ENCODE data around the gene DENND1A.

Gene DENND1A

DNA sequence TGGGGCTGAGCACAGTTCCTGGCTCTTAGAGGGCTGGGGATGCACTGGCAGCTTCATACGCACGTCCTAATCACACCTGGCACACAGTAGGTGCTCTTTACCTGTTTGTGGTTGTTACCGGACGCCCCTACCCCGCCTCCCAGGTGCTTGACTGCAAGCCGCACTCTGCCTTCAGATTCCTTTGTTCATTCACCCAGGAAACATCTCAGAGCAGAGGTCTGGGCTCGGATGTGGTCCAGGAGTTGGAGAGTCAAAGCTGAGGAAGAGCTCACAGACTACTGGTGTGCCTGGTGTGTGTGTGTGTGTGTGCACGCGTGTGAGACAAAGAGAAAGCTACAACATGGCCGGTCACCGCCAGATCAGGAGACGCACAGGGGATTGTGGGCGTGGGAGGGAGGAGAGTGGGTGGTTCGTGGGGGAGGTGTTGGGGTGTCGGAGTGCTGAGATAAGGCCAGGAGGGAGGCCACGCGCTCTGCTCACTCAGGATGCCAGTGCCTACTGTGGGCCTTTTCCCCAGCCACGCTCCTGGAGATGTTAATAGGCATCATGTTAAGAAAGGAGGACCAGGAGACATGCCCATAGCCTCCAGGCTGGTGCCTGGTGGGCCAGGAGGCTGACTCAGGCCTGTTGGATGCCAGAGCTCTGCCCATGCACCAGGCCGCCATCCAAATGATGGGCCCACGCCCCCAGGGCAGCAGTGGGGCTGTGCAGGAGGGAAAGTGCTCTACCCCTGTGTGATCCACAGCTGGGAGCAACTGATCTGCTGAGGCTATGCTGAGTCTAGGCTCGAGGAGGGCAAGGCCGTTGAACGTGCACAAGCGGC is 534.0 kb downstream of the DENND1A start:
- TF ChIP-seq FOXA1 (IDR thresholded peaks at IDR 0.05) (no peak), ZNF384 (IDR thresholded peaks at IDR 0.05) (no peak), SUZ12 (IDR thresholded peaks at IDR 0.05) (no peak), CTBP1 (IDR thresholded peaks at IDR 0.05; ENCODE audit: borderline replicate concordance) (no peak), HDGF (IDR thresholded peaks at IDR 0.05; ENCODE audit: borderline replicate concordance) (no peak), ELF4 (IDR thresholded peaks at IDR 0.05) (no peak), NFRKB (IDR thresholded peaks at IDR 0.05) (no peak), BHLHE40 (IDR thresholded peaks at IDR 0.05; ENCODE audit: borderline replicate concordance) (no peak), FOXK2 (IDR thresholded peaks at IDR 0.05) (no peak), TARDBP (IDR thresholded peaks at IDR 0.05) (no peak), LEF1 (IDR thresholded peaks at IDR 0.05; ENCODE audit: borderline replicate concordance) (no peak), ARNT (IDR thresholded peaks at IDR 0.05) (no peak), L3MBTL2 (conservative IDR thresholded peaks at IDR 0.05) (no peak), SP1 (IDR thresholded peaks at IDR 0.05) (no peak), FOXM1 (IDR thresholded peaks at IDR 0.05; ENCODE audit: borderline replicate concordance) (no peak)
- TF ChIP-seq, protein P1, sequence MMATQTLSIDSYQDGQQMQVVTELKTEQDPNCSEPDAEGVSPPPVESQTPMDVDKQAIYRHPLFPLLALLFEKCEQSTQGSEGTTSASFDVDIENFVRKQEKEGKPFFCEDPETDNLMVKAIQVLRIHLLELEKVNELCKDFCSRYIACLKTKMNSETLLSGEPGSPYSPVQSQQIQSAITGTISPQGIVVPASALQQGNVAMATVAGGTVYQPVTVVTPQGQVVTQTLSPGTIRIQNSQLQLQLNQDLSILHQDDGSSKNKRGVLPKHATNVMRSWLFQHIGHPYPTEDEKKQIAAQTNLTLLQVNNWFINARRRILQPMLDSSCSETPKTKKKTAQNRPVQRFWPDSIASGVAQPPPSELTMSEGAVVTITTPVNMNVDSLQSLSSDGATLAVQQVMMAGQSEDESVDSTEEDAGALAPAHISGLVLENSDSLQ (IDR thresholded peaks at IDR 0.05) = no peak
- DNase-seq (ENCODE audit: extremely low spot score) = no peak
- ChIA-PET CTCF (interaction anchor here (0.6 kb wide), 2 partner anchors 41 to 1571 kb away, joined by 3 read pairs; no protein-coding TSS in a partner anchor), POLR2A (no interaction called here)

DNA sequence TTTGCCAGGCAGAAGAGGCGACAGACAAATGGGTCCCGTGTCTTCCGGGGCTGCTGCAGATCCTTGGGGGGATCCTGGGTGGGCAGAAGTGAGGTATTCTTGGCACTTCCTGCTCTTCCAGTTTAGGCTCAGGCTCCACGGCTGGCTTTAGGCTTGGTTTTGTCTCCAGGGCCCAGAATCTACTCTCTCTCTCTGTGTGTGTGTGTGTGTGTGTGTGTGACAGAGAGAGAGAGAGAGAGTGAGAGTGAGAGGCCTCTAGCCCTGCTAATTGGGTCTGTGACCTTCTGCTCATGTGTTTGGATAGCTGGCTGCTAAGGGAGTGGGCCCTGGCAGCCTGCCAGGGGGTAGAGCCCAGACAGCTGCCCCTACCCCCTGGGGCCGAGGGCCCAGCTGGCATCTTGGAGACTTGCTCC is 534.6 kb downstream of the DENND1A start:
- TF ChIP-seq SUZ12 (IDR thresholded peaks at IDR 0.05) (no peak), BHLHE40 (IDR thresholded peaks at IDR 0.05; ENCODE audit: borderline replicate concordance) (no peak), CTBP1 (IDR thresholded peaks at IDR 0.05; ENCODE audit: borderline replicate concordance) (no peak), FOXM1 (IDR thresholded peaks at IDR 0.05; ENCODE audit: borderline replicate concordance) (no peak), ELF4 (IDR thresholded peaks at IDR 0.05) (no peak), ZNF384 (IDR thresholded peaks at IDR 0.05) (no peak), FOXK2 (IDR thresholded peaks at IDR 0.05) (no peak)
- TF ChIP-seq, protein P1 (IDR thresholded peaks at IDR 0.05) = no peak
- ChIA-PET POLR2A (no interaction called here), CTCF (interaction anchor here (0.6 kb wide), 1 partner anchor 40 kb away, joined by 3 read pairs; no protein-coding TSS in a partner anchor)
- DNase-seq (ENCODE audit: extremely low spot score) = no peak

DNA sequence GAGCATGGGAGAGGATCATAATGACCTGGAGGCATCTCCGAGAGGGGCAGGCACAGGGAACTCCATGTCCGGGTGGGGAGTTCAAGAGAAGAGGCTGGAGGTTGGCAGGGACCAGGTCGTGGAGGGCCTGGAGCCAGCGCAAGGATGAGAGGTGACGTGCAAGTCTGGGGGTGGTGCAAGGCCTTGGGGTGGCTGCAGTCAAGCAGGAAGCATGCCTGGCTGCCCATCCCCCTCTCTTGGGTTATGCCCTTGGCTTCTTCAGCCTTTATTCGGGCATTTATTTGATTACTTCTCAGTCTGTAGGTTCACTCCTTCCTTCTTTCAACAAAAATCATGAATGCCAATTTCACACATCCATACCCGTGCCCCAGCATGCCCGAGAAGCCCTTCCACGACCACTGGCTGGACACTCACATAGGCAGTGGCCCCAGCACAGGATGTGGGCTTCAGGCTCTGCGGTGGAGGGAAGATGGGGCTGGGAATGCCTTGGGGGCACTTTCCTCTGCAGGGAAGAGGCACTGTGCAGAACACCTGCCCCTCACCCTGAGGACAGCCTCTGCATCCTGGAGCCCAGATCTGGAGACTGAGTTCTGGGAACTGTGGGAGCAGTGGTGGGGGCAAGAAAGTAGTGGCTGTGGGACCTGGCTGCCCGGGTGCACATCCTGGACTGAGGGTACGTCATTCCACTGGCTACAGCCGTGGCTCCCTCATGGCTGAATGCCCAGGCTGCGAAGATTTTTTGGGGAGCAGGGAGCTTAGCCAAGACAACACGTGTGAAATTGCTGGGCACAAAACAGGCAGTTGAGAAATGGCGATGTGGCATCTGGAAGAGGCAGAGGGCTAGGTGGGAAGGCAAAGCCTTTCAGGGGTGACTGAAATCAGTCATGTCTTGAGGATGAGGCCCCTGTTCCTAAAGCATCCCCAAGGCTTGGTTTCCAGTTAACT is 535.4 kb downstream of the DENND1A start:
- DNase-seq (ENCODE audit: extremely low spot score) = no peak
- ChIA-PET CTCF (no interaction called here), POLR2A (no interaction called here)
- TF ChIP-seq FOXM1 (IDR thresholded peaks at IDR 0.05; ENCODE audit: borderline replicate concordance) = no peak

DNA sequence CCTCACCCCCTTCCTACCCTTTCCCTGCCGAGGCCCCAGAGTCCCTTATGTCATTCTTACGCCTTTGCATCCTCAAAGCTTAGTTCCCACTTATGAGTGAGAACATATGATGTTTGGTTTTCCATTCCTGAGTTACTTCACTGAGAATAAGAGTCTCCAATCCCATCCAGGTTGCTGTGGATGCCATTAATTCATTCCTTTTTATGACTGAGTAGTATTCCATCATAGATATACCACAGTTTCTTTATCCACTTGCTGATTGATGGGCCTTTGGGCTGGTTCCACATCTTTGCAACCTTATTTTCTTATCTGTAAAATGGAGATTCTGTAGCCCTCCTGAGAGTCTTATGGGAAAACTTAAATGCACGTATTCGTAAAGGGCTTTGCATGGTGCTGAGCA is 537.1 kb downstream of the DENND1A start:
- TF ChIP-seq FOXA1 (IDR thresholded peaks at IDR 0.05) (no peak), FOXM1 (IDR thresholded peaks at IDR 0.05; ENCODE audit: borderline replicate concordance) (no peak), HDGF (IDR thresholded peaks at IDR 0.05; ENCODE audit: borderline replicate concordance) (no peak), TARDBP (IDR thresholded peaks at IDR 0.05) (no peak), FOXK2 (IDR thresholded peaks at IDR 0.05) (no peak), LEF1 (IDR thresholded peaks at IDR 0.05; ENCODE audit: borderline replicate concordance) (no peak), ARNT (IDR thresholded peaks at IDR 0.05) (no peak), L3MBTL2 (conservative IDR thresholded peaks at IDR 0.05) (no peak), BHLHE40 (IDR thresholded peaks at IDR 0.05; ENCODE audit: borderline replicate concordance) (no peak), ZNF384 (IDR thresholded peaks at IDR 0.05) (no peak), NFRKB (IDR thresholded peaks at IDR 0.05) (no peak), SP1 (IDR thresholded peaks at IDR 0.05) (no peak), CTBP1 (IDR thresholded peaks at IDR 0.05; ENCODE audit: borderline replicate concordance) (no peak), ELF4 (IDR thresholded peaks at IDR 0.05) (no peak), SUZ12 (IDR thresholded peaks at IDR 0.05) (no peak)
- TF ChIP-seq, protein P1 (IDR thresholded peaks at IDR 0.05) = no peak
- CTCF ChIA-PET = no interaction called here
- DNase-seq (ENCODE audit: extremely low spot score) = no peak
- POLR2A ChIA-PET = no interaction called here

DNA sequence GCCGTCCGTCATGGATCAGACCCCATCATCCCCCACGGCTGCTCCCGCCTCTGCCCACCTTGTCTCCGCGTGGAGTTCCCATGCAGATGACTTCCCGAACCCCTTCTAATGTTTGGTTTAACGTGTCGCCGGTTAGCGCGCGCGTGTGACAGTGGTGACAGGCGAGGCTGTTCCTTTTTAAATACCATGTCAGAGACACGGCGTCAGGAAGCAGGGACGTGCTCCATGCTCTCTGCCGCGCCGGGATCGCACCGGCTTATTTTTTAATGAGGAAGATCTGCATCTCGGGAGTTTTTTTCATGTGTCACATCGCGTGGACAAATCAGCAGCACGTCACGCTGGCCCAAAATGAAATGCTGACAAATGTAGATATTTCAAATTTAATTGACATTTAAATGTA is 538.0 kb downstream of the DENND1A start:
- no peak for DNase-seq (ENCODE audit: extremely low spot score)
- ChIA-PET POLR2A (no interaction called here), CTCF (no interaction called here)
- TF ChIP-seq FOXK2 (IDR thresholded peaks at IDR 0.05) = no peak
- TF ChIP-seq SP1 (IDR thresholded peaks at IDR 0.05) = no peak
- no peak for TF ChIP-seq ARNT (IDR thresholded peaks at IDR 0.05)
- TF ChIP-seq FOXM1 (IDR thresholded peaks at IDR 0.05; ENCODE audit: borderline replicate concordance) = no peak
- TF ChIP-seq LEF1 (IDR thresholded peaks at IDR 0.05; ENCODE audit: borderline replicate concordance) = no peak
- TF ChIP-seq FOXA1 (IDR thresholded peaks at IDR 0.05) = no peak
- no peak for TF ChIP-seq BHLHE40 (IDR thresholded peaks at IDR 0.05; ENCODE audit: borderline replicate concordance)
- TF ChIP-seq HDGF (IDR thresholded peaks at IDR 0.05; ENCODE audit: borderline replicate concordance) = no peak
- TF ChIP-seq, protein P1 (IDR thresholded peaks at IDR 0.05) = no peak
- no peak for TF ChIP-seq SUZ12 (IDR thresholded peaks at IDR 0.05)
- no peak for TF ChIP-seq ZNF384 (IDR thresholded peaks at IDR 0.05)
- TF ChIP-seq L3MBTL2 (conservative IDR thresholded peaks at IDR 0.05) = no peak
- no peak for TF ChIP-seq ELF4 (IDR thresholded peaks at IDR 0.05)
- no peak for TF ChIP-seq NFRKB (IDR thresholded peaks at IDR 0.05)
- TF ChIP-seq TARDBP (IDR thresholded peaks at IDR 0.05) = no peak
- TF ChIP-seq CTBP1 (IDR thresholded peaks at IDR 0.05; ENCODE audit: borderline replicate concordance) = no peak

All from HEK293T (cell line).